ENCODE results near the gene WNK1.
"Not testable (repeated sequence)": the region's sequence is repeated elsewhere in the genome, so short reads cannot be mapped to it uniquely, and the experiment has no call there.

WNK1 gene

DNA sequence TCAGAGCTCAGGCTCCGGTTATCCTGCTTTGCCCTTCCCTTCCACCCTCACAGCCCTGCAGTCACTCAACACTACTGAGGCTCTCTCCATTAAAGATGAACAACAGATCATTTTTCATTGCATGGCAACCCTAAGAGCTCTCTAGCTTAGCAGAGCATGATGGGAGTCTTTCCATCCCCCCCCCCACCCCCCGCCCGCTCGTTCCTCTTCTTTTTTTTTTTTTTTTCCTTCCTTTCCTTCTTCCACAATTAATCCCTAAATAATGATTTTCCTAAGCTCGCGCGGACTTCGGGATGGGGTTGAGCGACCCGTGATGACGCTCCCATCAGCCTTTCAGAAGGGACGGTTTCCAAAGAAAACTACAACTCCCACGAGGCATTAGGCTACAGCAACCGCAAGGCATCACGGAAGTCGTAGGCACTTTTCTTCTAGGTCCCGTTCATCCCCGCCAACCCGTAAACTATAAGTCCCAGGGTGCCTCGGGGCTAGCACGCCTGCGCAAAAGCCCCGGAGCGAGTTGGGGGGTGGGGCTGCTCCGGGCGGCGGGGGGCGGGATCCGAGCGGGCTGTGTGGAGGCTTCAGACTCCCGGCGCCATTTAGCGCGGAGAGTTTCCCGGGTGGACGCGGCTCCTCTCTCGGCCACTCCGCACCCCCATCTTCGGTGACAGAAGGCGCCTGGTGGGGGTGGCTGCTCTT, at the start of gene WNK1:
Gene WNK1 (plus strand): TSS at position 581 of the 696 bp plus-strand sequence. CDS start 987 bp downstream, outside the sequence.
- peaks cover 17% of the 10 kb centered on the region for H3K4me1 ChIP-seq
- peak; percentile 96 to 99 for DNase-seq (ENCODE audit: low spot score in 2 of 2)
- peak within 1 kb of the TSS; percentile 74 for H3K4me3 ChIP-seq
- H3K36me3 ChIP-seq (replicated peaks): no peaks in the 10 kb centered on the region
- no peaks in the 10 kb centered on the region for H3K9me3 ChIP-seq
- in situ Hi-C loops (cut with MboI; ENCODE audit: low sequenced_read_pairs): loop anchor here (5.0 kb wide), 1 partner anchor 180 kb away; no protein-coding TSS in a partner anchor
- no peaks in the 10 kb centered on the region for H3K27me3 ChIP-seq (ENCODE audit: low read depth)

- H3K9me3 ChIP-seq: no peaks in the 10 kb centered on the region
- in situ Hi-C loops (cut with MboI; ENCODE audit: low sequenced_read_pairs): no loop called here
- no peaks in the 10 kb centered on the region for H3K36me3 ChIP-seq (replicated peaks)
- no peak overlapping the region for H3K4me3 ChIP-seq
- no peak for DNase-seq (ENCODE audit: low spot score in 2 of 2)
- peaks cover 3% of the 10 kb centered on the region; the same call in 1 of the 2 replicates for H3K4me1 ChIP-seq
- no peaks in the 10 kb centered on the region for H3K27me3 ChIP-seq (ENCODE audit: low read depth)
Observed at GRCh38 chr12:704516-705242, 47.7 kb upstream of the WNK1 start.

DNA sequence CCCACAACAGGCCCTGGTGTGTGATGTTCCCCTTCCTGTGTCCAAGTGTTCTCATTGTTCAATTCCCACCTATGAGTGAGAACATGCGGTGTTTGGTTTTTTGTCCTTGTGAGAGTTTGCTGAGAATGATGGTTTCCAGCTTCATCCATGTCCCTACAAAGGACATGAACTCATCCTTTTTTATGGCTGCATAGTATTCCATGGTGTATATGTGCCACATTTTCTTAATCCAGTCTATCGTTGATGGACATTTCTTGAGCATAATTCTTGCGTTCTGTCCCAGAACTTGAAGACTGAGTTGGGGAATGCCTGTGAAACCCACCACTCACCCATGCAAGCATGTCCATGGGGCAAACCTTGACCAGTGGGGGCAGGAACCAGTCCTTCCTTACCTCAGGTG, 44.3 kb upstream of the WNK1 start:
- H3K36me3 ChIP-seq (replicated peaks); H3K27me3 ChIP-seq (ENCODE audit: low read depth); in situ Hi-C loops (cut with MboI; ENCODE audit: low sequenced_read_pairs); H3K4me1 ChIP-seq; DNase-seq (ENCODE audit: low spot score in 2 of 2); H3K4me3 ChIP-seq; H3K9me3 ChIP-seq: not testable (repeated sequence)

- in situ Hi-C loops (cut with MboI; ENCODE audit: low sequenced_read_pairs): no loop called here
- Histone ChIP-seq H3K36me3 (replicated peaks) (no peaks in the 10 kb centered on the region), H3K4me1 (no peaks in the 10 kb centered on the region), H3K27me3 (ENCODE audit: low read depth) (no peaks in the 10 kb centered on the region), H3K9me3 (no peaks in the 10 kb centered on the region), H3K4me3 (no peak overlapping the region)
- no peak for DNase-seq (ENCODE audit: low spot score in 2 of 2)
Observed at GRCh38 chr12:709455-710020, 42.8 kb upstream of the WNK1 start.

DNA sequence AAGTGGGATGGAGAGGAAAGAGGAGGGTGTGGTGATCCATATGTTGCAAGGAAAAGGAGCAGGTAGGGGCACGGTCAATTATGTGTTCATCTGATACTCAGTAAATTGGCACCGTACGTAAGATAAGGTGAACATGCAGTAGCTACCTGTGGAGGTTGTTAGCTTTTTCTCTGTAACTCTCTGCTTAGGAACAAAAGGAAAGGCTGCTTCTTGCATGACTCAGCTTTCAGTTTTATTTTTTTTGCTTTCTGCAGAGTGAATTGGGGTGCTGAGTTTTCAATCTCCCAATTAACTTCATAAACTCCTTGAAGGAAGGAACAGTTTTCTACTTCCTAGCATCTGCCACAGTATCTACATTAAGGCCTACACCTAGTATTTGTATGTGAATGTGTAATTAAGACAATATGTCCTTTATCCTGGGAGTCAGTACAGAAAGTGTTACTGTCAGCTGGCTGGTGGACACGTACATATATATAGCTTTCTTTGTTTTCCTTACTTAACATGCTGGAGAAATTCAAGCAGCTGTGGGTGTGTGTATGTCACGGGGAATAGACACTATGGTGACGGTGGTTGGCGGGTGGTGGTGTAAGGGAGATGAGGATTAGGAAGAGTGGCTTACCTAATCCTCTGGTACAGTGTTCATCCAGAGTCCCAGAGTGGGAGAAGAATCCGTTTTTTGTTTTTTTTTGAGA, 40.1 kb upstream of the WNK1 start:
- peak in 1 of 2 experiments; percentile 24 for DNase-seq (ENCODE audit: low spot score in 2 of 2)
- no peaks in the 10 kb centered on the region for H3K4me1 ChIP-seq
- no peaks in the 10 kb centered on the region for H3K27me3 ChIP-seq (ENCODE audit: low read depth)
- in situ Hi-C loops (cut with MboI; ENCODE audit: low sequenced_read_pairs): no loop called here
- no peaks in the 10 kb centered on the region for H3K36me3 ChIP-seq (replicated peaks)
- H3K4me3 ChIP-seq: no peak overlapping the region
- no peaks in the 10 kb centered on the region for H3K9me3 ChIP-seq

GRCh38 chr12:713281-713875, 39.0 kb upstream of the WNK1 start:
- in situ Hi-C loops (cut with MboI; ENCODE audit: low sequenced_read_pairs): no loop called here
- Histone ChIP-seq H3K27me3 (ENCODE audit: low read depth) (no peaks in the 10 kb centered on the region), H3K9me3 (no peaks in the 10 kb centered on the region), H3K4me3 (no peak overlapping the region), H3K36me3 (replicated peaks) (no peaks in the 10 kb centered on the region), H3K4me1 (no peaks in the 10 kb centered on the region)
- DNase-seq (ENCODE audit: low spot score in 2 of 2): no peak

DNA sequence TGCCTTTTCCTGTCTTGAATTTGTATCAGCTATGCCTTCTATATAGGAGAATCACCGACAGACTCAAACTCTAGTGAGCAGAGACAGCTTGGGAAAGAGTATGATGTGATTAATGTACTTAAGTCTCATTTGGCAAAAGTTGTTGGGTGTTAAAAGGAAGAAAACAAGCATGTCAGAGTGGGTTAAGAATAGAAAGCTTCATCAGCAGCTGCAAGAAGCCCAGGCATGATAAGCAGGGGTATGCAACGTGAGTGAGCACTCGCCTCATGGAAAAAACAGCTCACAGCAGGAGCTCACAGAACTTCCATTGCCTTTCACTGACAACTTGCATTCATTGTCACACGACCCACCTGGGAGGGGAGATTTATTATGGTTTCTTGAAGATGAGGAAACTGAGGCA, 35.9 kb upstream of the WNK1 start:
- DNase-seq (ENCODE audit: low spot score in 2 of 2): no peak
- Histone ChIP-seq H3K27me3 (ENCODE audit: low read depth) (no peaks in the 10 kb centered on the region), H3K9me3 (no peaks in the 10 kb centered on the region), H3K4me3 (no peak overlapping the region), H3K36me3 (replicated peaks) (no peaks in the 10 kb centered on the region), H3K4me1 (no peaks in the 10 kb centered on the region)
- in situ Hi-C loops (cut with MboI; ENCODE audit: low sequenced_read_pairs): no loop called here

GRCh38 chr12:718756-719102, 33.6 kb upstream of the WNK1 start:
- in situ Hi-C loops (cut with MboI; ENCODE audit: low sequenced_read_pairs): no loop called here
- H3K9me3 ChIP-seq: no peaks in the 10 kb centered on the region
- no peaks in the 10 kb centered on the region for H3K36me3 ChIP-seq (replicated peaks)
- no peak for DNase-seq (ENCODE audit: low spot score in 2 of 2)
- no peaks in the 10 kb centered on the region for H3K4me1 ChIP-seq
- H3K27me3 ChIP-seq (ENCODE audit: low read depth): no peaks in the 10 kb centered on the region
- no peak overlapping the region for H3K4me3 ChIP-seq

DNA sequence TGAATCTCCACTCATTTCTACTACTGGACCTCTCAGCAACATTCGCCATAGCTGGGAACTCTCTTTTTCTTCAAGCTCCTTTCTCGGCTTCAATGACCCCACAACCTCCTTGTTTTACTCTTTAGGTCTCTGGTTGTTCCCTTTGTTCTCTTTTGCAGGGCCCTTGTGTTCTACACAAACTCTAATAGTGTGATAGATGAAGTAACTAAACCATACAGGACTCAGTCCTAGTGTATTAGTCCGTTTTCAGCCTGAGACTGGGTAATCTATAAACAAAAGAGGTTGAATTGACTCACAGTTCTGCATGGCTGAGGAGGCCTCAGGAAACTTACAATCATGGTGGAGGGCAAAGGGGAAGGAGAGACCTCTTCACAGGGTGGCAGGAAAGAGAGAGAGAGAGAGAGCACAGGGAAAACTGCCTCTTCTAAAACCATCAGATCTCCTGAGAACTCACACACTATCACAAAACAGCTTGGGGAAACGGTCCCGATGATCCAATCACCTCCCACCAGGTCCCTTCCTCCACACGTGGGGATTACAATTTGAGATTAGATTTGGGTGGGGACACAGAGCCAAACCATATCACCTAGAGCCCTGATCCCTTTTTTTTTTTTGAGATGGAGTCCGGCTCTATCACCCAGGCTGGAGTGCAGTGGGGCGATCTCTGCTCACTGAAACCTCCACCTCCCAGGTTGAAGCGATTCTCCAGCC, 32.0 kb upstream of the WNK1 start:
- in situ Hi-C loops (cut with MboI; ENCODE audit: low sequenced_read_pairs): no loop called here
- no peak overlapping the region for H3K4me3 ChIP-seq
- no peaks in the 10 kb centered on the region for H3K27me3 ChIP-seq (ENCODE audit: low read depth)
- no peaks in the 10 kb centered on the region for H3K4me1 ChIP-seq
- no peaks in the 10 kb centered on the region for H3K36me3 ChIP-seq (replicated peaks)
- no peak for DNase-seq (ENCODE audit: low spot score in 2 of 2)
- no peaks in the 10 kb centered on the region for H3K9me3 ChIP-seq

DNA sequence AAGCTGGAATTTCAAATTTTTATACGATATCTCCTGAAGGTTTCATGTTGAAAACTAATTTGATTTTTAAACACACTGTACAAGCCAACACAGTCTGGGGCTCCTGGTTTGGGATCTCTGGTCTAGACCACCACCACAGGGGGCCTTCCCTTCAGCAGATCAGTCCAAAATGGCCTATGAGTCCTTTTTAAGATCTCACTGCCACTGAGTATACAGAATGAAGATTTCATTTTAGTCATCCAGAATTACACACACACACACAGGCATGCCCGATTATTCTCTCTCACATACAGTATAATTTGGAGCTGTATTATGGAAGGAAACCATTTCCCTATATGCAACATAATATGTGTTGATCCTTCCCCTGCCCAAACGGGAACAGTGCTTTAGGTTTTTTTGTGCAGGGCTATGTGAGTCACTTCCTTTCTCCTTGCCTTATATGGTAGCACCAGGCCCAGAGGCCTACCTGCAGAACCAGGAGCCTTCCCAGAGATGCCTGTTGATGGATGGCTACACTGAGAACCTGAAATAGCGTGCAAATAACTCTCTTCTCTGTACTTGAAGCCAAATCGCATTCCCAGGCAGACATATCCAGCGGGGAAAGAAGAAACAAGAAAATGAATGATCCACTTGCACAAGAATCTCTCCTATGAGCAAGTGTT, 28.1 kb upstream of the WNK1 start:
- DNase-seq (ENCODE audit: low spot score in 2 of 2): no peak

DNA sequence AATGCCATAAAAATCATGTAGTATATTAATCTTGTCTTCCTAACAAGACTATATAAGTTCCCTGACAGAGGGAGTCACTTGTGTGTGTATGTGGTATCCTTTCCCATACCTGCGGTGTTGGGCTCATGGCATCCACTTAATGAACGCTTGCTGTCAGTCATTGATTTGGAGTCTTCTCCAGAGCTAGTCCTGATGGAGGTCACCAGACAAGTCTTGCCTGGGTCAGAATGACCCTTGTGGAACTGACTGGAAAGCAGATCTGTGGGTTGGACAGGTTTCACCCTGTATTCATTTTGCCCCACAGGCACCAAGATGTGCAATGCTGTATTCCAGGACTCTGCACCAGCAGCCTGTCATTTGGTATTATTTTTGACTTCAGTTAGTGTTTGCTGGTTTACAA, 27.3 kb upstream of the WNK1 start:
- in situ Hi-C loops (cut with MboI; ENCODE audit: low sequenced_read_pairs): no loop called here
- H3K4me1 ChIP-seq: no peaks in the 10 kb centered on the region; the same call in 1 of the 2 replicates
- no peak for DNase-seq (ENCODE audit: low spot score in 2 of 2)
- no peaks in the 10 kb centered on the region for H3K27me3 ChIP-seq (ENCODE audit: low read depth)
- no peak overlapping the region for H3K4me3 ChIP-seq
- no peaks in the 10 kb centered on the region for H3K9me3 ChIP-seq
- no peaks in the 10 kb centered on the region for H3K36me3 ChIP-seq (replicated peaks)

More for the DNA sequence above, 28.1 kb upstream of the WNK1 start:
- Histone ChIP-seq H3K36me3 (replicated peaks) (no peaks in the 10 kb centered on the region), H3K4me1 (no peaks in the 10 kb centered on the region; the same call in 1 of the 2 replicates), H3K27me3 (ENCODE audit: low read depth) (no peaks in the 10 kb centered on the region), H3K9me3 (no peaks in the 10 kb centered on the region), H3K4me3 (no peak overlapping the region)
- in situ Hi-C loops (cut with MboI; ENCODE audit: low sequenced_read_pairs): no loop called here

DNA sequence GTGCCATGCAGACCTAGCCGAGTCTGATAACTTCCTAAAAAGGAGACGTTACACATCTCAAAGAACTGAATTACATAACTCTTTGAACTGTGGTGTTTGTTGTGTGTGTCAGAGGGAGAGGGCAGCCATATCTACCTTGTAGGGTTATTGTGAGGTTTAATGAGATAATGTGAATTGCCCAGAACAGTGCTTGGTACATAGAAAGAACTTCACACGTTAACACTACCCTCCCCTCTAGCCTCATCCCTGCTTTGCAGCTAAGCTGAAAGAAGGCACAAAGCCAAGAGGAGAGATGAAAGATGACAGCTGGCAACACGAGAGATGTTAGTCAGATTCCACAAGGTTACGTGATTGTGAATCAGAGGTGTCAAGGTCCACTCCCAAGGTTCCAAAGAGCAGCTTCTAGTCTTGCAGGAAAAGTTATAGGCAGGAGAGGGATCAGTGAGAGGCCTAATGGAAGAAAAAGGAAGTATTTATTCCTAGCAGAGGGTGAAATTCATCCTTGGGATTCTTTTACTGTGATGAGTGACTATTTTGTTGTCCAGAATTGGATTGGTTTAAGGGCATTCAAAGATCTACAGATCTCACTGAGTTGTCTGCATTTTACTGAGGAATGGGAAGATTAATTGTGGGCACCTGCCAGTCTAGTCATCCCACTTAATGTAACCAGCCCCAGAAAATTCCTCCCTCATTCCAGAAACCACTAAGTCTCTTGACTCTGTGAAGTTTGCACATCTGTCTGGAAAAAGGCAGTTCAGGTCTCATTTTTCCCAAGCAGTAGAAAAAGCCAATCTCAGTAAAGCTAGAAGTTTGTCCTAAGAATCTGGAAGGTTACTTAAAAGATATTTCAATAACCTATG, 25.9 kb upstream of the WNK1 start:
- H3K9me3 ChIP-seq: no peaks in the 10 kb centered on the region

More for the DNA sequence above, 25.9 kb upstream of the WNK1 start:
- Histone ChIP-seq H3K4me3 (no peak overlapping the region), H3K36me3 (replicated peaks) (no peaks in the 10 kb centered on the region), H3K4me1 (no peaks in the 10 kb centered on the region; the same call in 1 of the 2 replicates), H3K27me3 (ENCODE audit: low read depth) (no peaks in the 10 kb centered on the region)
- no peak for DNase-seq (ENCODE audit: low spot score in 2 of 2)
- in situ Hi-C loops (cut with MboI; ENCODE audit: low sequenced_read_pairs): no loop called here

All from HAP-1 (cell line).